Measurements from ENCODE around the gene MACROD2. TPM values are rescaled to one million over a fixed set of nuclear protein-coding genes. Genes with fewer than 3 reads are reported as not detected.

Gene MACROD2
- total RNA-seq, 1 experiment from 2014 or later, result 3.7 TPM

GRCh38 chr20:14208956-14209355 lies 213.6 kb downstream of the MACROD2 start:
- POLR2A ChIA-PET, result no interaction called here
- no peak overlapping the region for H3K4me2 ChIP-seq (ENCODE audit: low read length)
- no peak overlapping the region for H3K4me3 ChIP-seq (replicated peaks in 1 of 2; ENCODE audit: low read depth in 1 of 2, low read length in 2 of 2)
- intact Hi-C loops (cut with micrococcal nuclease), result no loop called here
- no peaks in the 10 kb centered on the region for H3K4me1 ChIP-seq (ENCODE audit: control insufficient read depth in 1 of 2, insufficient read depth in 2 of 2, low read length in 2 of 2)
- H3K27ac ChIP-seq (ENCODE audit: low read depth, low read length), result no peak overlapping the region
- H3K9me2 ChIP-seq (ENCODE audit: insufficient read depth), result no peaks in the 10 kb centered on the region
- BruUV-seq (replicated peaks), result no TSS peak
- no peak overlapping the region for H2AFZ ChIP-seq (ENCODE audit: low read depth, low read length, poor library complexity, severe bottlenecking)
- TF ChIP-seq ELF1 (IDR thresholded peaks at IDR 0.05; ENCODE audit: borderline replicate concordance, low read depth) (no peak), TCF7L2 (IDR thresholded peaks at IDR 0.05; ENCODE audit: borderline replicate concordance, extremely low read depth, insufficient read depth, insufficient read length) (no peak), POLR2A (IDR thresholded peaks at IDR 0.05; ENCODE audit: borderline replicate concordance, extremely low read depth, insufficient read depth, insufficient read length) (no peak), SIN3A (IDR thresholded peaks at IDR 0.05; ENCODE audit: low read depth) (no peak), FOSL1 (IDR thresholded peaks at IDR 0.05; ENCODE audit: low read depth) (no peak), POLR2AphosphoS5 (IDR thresholded peaks at IDR 0.05; ENCODE audit: low read depth, low read length) (no peak), SP1 (IDR thresholded peaks at IDR 0.05; ENCODE audit: low read depth) (no peak), ZBTB33 (IDR thresholded peaks at IDR 0.05; ENCODE audit: extremely low read depth, insufficient replicate concordance, low read length) (no peak), JUND (IDR thresholded peaks at IDR 0.05) (no peak)
- TF ChIP-seq, protein P1, sequence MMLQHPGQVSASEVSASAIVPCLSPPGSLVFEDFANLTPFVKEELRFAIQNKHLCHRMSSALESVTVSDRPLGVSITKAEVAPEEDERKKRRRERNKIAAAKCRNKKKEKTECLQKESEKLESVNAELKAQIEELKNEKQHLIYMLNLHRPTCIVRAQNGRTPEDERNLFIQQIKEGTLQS (IDR thresholded peaks at IDR 0.05), result no peak
- H3K9ac ChIP-seq (ENCODE audit: low read length), result no peak overlapping the region
- H3K36me3 ChIP-seq (ENCODE audit: control insufficient read depth in 1 of 2, insufficient read depth in 2 of 2, low read length in 2 of 2), result no peaks in the 10 kb centered on the region
- H4K20me1 ChIP-seq (ENCODE audit: insufficient read depth), result no peaks in the 10 kb centered on the region
- H3K9me3 ChIP-seq (ENCODE audit: control insufficient read depth in 1 of 2, insufficient read depth in 1 of 2, low read depth in 1 of 2, low read length in 2 of 2), result no peaks in the 10 kb centered on the region
- H3K27me3 ChIP-seq (ENCODE audit: insufficient read depth, low read length), result no peaks in the 10 kb centered on the region
- no peak for ATAC-seq
- no peak for DNase-seq (ENCODE audit: low read depth, low spot score)
- H3K79me2 ChIP-seq (ENCODE audit: insufficient read depth, low read length), result no peaks in the 10 kb centered on the region
- CTCF ChIA-PET, result no interaction called here
- RAD21 ChIA-PET (ENCODE audit: low non-redundant PET in 1 of 2, low total read pairs in 2 of 2, uncharacterized antibody in 2 of 2, unreplicated experiment in 2 of 2), result no interaction called here

All from HCT116 (cell line).